Measurements from ENCODE around the gene TENM4. TPM values are rescaled to one million over a fixed set of nuclear protein-coding genes. Genes with fewer than 3 reads are reported as not detected.

The TENM4 gene
- total RNA-seq, 1 experiment from 2014 or later, result 0.39 TPM

- DNase-seq (ENCODE audit: low read depth, low spot score) (no peak), ATAC-seq (no peak)
- H3K27me3 ChIP-seq (ENCODE audit: control insufficient read depth, insufficient read depth, low read length), result peaks cover 3% of the 10 kb centered on the region; the same call in 1 of the 2 replicates
- CTCF ChIA-PET, result no interaction called here
- TF ChIP-seq, protein P1, sequence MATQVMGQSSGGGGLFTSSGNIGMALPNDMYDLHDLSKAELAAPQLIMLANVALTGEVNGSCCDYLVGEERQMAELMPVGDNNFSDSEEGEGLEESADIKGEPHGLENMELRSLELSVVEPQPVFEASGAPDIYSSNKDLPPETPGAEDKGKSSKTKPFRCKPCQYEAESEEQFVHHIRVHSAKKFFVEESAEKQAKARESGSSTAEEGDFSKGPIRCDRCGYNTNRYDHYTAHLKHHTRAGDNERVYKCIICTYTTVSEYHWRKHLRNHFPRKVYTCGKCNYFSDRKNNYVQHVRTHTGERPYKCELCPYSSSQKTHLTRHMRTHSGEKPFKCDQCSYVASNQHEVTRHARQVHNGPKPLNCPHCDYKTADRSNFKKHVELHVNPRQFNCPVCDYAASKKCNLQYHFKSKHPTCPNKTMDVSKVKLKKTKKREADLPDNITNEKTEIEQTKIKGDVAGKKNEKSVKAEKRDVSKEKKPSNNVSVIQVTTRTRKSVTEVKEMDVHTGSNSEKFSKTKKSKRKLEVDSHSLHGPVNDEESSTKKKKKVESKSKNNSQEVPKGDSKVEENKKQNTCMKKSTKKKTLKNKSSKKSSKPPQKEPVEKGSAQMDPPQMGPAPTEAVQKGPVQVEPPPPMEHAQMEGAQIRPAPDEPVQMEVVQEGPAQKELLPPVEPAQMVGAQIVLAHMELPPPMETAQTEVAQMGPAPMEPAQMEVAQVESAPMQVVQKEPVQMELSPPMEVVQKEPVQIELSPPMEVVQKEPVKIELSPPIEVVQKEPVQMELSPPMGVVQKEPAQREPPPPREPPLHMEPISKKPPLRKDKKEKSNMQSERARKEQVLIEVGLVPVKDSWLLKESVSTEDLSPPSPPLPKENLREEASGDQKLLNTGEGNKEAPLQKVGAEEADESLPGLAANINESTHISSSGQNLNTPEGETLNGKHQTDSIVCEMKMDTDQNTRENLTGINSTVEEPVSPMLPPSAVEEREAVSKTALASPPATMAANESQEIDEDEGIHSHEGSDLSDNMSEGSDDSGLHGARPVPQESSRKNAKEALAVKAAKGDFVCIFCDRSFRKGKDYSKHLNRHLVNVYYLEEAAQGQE (IDR thresholded peaks at IDR 0.05; ENCODE audit: insufficient read depth in 1 of 2, low read depth in 2 of 2, low read length in 1 of 2), result no peak
- TF ChIP-seq POLR2AphosphoS5 (IDR thresholded peaks at IDR 0.05; ENCODE audit: low read depth, low read length), result no peak
- no peak for TF ChIP-seq SIN3A (IDR thresholded peaks at IDR 0.05; ENCODE audit: borderline replicate concordance, insufficient read depth, low read depth, low read length)
- TF ChIP-seq TCF7L2 (IDR thresholded peaks at IDR 0.05; ENCODE audit: low read depth, low read length), result no peak
- TF ChIP-seq, protein P2, sequence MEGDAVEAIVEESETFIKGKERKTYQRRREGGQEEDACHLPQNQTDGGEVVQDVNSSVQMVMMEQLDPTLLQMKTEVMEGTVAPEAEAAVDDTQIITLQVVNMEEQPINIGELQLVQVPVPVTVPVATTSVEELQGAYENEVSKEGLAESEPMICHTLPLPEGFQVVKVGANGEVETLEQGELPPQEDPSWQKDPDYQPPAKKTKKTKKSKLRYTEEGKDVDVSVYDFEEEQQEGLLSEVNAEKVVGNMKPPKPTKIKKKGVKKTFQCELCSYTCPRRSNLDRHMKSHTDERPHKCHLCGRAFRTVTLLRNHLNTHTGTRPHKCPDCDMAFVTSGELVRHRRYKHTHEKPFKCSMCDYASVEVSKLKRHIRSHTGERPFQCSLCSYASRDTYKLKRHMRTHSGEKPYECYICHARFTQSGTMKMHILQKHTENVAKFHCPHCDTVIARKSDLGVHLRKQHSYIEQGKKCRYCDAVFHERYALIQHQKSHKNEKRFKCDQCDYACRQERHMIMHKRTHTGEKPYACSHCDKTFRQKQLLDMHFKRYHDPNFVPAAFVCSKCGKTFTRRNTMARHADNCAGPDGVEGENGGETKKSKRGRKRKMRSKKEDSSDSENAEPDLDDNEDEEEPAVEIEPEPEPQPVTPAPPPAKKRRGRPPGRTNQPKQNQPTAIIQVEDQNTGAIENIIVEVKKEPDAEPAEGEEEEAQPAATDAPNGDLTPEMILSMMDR (IDR thresholded peaks at IDR 0.05), result no peak
- H3K4me3 ChIP-seq (ENCODE audit: low read depth in 2 of 2, low read length in 2 of 2), result no peak overlapping the region
- no peak overlapping the region for H3K27ac ChIP-seq (ENCODE audit: low read length)
- intact Hi-C loops (cut with micrococcal nuclease; ENCODE audit: unreplicated experiment), result no loop called here
- H3K4me1 ChIP-seq (ENCODE audit: control insufficient read depth, insufficient read depth, low read length), result no peaks in the 10 kb centered on the region
- POLR2A ChIA-PET, result no interaction called here
- no peaks in the 10 kb centered on the region for H3K36me3 ChIP-seq (ENCODE audit: control insufficient read depth, insufficient read depth, low read length)
- BruUV-seq (replicated peaks), result no TSS peak
- no peaks in the 10 kb centered on the region for H3K9me3 ChIP-seq (ENCODE audit: control insufficient read depth, insufficient read depth, low read depth, low read length)
- in situ Hi-C loops (cut with HindIII; ENCODE audit: low pct_unique_long_range_greater_than_20kb, low sequenced_read_pairs), result no loop called here
Observed at GRCh38 chr11:79269611-79270307, 171.1 kb downstream of the TENM4 start.

DNA sequence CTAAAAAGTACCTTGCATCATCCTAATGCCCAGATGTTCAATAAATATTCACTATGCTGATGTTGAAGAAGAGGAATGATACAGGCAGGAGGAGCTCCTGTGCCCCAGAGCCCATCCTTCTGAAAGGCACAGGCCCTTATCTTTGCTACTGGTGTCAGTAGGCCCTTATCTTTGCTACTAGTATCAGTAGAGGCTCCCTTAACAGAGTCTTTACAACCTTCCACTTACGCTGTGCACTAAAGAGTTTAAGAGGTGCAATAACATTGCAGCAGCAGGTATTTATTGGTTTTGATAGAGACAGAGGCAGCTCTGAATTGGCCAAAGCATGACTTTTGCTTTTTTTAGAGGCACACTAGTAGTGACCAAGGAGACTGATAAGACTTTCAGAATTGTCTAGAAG lies 174.4 kb downstream of the TENM4 start:
- TF ChIP-seq, protein P1 (IDR thresholded peaks at IDR 0.05; ENCODE audit: insufficient read depth in 1 of 2, low read depth in 2 of 2, low read length in 1 of 2), result no peak
- TF ChIP-seq POLR2AphosphoS5 (IDR thresholded peaks at IDR 0.05; ENCODE audit: low read depth, low read length), result no peak
- TF ChIP-seq, protein P2 (IDR thresholded peaks at IDR 0.05), result no peak
- Histone ChIP-seq H3K9me3 (ENCODE audit: control insufficient read depth, insufficient read depth, low read depth, low read length) (no peaks in the 10 kb centered on the region), H3K27me3 (ENCODE audit: control insufficient read depth, insufficient read depth, low read length) (peaks cover 3% of the 10 kb centered on the region; the same call in 1 of the 2 replicates), H3K36me3 (ENCODE audit: control insufficient read depth, insufficient read depth, low read length) (no peaks in the 10 kb centered on the region), H3K27ac (ENCODE audit: low read length) (no peak overlapping the region), H3K4me1 (ENCODE audit: control insufficient read depth, insufficient read depth, low read length) (no peaks in the 10 kb centered on the region), H3K4me3 (ENCODE audit: low read depth in 2 of 2, low read length in 2 of 2) (no peak overlapping the region)
- no TSS peak for BruUV-seq (replicated peaks)
- in situ Hi-C loops (cut with HindIII; ENCODE audit: low pct_unique_long_range_greater_than_20kb, low sequenced_read_pairs), result no loop called here
- ATAC-seq (no peak), DNase-seq (ENCODE audit: low read depth, low spot score) (no peak)
- ChIA-PET CTCF (no interaction called here), POLR2A (no interaction called here)
- intact Hi-C loops (cut with micrococcal nuclease; ENCODE audit: unreplicated experiment), result no loop called here
